ENCODE data around the gene SLC22A5. TPM values are rescaled to one million over a fixed set of nuclear protein-coding genes. Genes with fewer than 3 reads are reported as not detected.
A peak's percentile ranks its signal among the peaks of the same experiment; 100 is the strongest.

The SLC22A5 gene
- total and polyA plus RNA-seq, 2 donors from 2014 or later: 28.3 to 36.3 TPM

DNA sequence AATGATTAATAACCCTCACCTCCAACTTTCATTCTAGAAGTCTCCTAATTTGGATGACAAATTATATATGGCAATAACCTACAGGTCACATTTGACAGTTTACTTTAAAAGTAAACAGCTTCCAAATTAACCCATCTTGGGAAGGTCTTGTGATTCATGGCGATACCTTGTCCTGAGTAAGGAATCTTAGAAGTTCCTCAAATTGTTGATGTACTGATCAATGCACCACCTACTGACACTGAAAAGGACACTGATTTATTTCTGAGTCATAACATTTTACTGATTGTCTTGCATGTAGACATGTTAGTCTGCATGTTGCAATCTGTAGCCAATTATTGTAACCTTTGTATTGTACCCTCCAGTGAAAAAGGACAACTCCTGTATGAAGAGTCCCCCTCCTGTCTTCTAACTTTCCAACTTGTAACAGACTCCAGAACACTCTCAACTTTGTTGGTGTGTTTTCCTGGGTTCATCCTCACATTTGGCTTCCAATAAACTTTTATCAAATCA is 16.0 kb upstream of the SLC22A5 start:
- Histone ChIP-seq H3K4me3 (ENCODE audit: low read length in 3 of 3) (no peak overlapping the region), H3K9me3 (ENCODE audit: control insufficient read depth in 2 of 3, insufficient read depth in 1 of 3, low read length in 3 of 3) (no peaks in the 10 kb centered on the region), H3K27me3 (ENCODE audit: control insufficient read depth, insufficient read depth, low read length) (no peaks in the 10 kb centered on the region), H3K27ac (ENCODE audit: low read depth in 2 of 2, low read length in 2 of 2) (peak overlapping the region in 1 of 2 donors; percentile 11), H3K4me1 (ENCODE audit: control insufficient read depth in 2 of 3, insufficient read depth in 2 of 3, low read depth in 1 of 3, low read length in 3 of 3) (peaks cover 0 to 20% (median 12%) of the 10 kb centered on the region in 3 donors), H3K36me3 (ENCODE audit: control insufficient read depth in 2 of 3, insufficient read depth in 3 of 3, low read length in 3 of 3) (peaks cover 0 to 4% (median 3%) of the 10 kb centered on the region in 3 donors), H3K9ac (ENCODE audit: low read length in 3 of 3) (no peak overlapping the region)
- intact Hi-C loops (cut with DNase I): no loop called here
- no peak for DNase-seq
- no peak for FAIRE-seq
- TF ChIP-seq CTCF (IDR thresholded peaks at IDR 0.05; ENCODE audit: borderline replicate concordance, extremely low read depth, insufficient read depth): no peak

- Histone ChIP-seq H3K27me3 (ENCODE audit: control insufficient read depth, insufficient read depth, low read length) (no peaks in the 10 kb centered on the region), H3K9ac (ENCODE audit: low read length in 3 of 3) (no peak overlapping the region), H3K4me3 (ENCODE audit: low read length in 3 of 3) (no peak overlapping the region), H3K9me3 (ENCODE audit: control insufficient read depth in 2 of 3, insufficient read depth in 1 of 3, low read length in 3 of 3) (no peaks in the 10 kb centered on the region), H3K4me1 (ENCODE audit: control insufficient read depth in 2 of 3, insufficient read depth in 2 of 3, low read depth in 1 of 3, low read length in 3 of 3) (peaks cover 0 to 27% (median 15%) of the 10 kb centered on the region in 3 donors), H3K36me3 (ENCODE audit: control insufficient read depth in 2 of 3, insufficient read depth in 3 of 3, low read length in 3 of 3) (peaks cover 0 to under 1% (median 0%) of the 10 kb centered on the region in 3 donors), H3K27ac (ENCODE audit: low read depth in 2 of 2, low read length in 2 of 2) (peak overlapping the region in 1 of 2 donors; percentile 11)
- no peak for TF ChIP-seq CTCF (IDR thresholded peaks at IDR 0.05; ENCODE audit: borderline replicate concordance, extremely low read depth, insufficient read depth)
- no peak for FAIRE-seq
- intact Hi-C loops (cut with DNase I): no loop called here
- no peak for DNase-seq
Observed at GRCh38 chr5:132354381-132355139, 14.9 kb upstream of the SLC22A5 start.

DNA sequence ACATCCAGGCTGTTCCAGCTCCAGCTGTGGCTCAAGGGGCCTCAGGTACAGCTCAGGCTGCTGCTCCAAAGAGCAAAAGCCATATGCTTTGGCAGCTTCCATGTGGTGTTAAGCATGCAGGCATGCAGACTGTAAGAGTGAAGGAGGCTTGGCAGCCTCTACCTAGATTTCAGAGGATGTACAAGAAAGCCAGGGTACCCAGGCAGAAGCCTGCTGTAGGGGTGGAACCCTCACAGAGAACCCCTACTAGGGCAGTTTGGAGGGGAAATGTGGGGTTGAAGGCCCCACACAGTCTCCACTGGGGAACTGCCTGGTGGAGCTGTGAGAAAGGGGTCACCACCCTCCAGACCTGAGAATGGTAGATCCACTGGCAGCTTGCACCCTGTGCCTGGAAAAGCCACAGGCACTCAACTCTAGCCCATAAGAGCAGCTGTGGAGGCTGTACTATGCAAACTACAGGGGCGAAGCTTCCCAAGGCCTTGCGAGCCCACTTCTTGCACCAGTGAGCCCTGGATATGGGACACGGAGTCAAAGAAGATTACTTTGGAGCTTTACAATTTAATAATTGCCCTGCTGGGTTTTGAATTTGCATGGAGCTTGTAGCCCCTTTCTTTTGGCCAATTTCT is 14.3 kb upstream of the SLC22A5 start:
- Histone ChIP-seq H3K9ac (ENCODE audit: low read length in 3 of 3) (no peak overlapping the region), H3K36me3 (ENCODE audit: control insufficient read depth in 2 of 3, insufficient read depth in 3 of 3, low read length in 3 of 3) (no peaks in the 10 kb centered on the region), H3K27me3 (ENCODE audit: control insufficient read depth, insufficient read depth, low read length) (no peaks in the 10 kb centered on the region), H3K4me1 (ENCODE audit: control insufficient read depth in 2 of 3, insufficient read depth in 2 of 3, low read depth in 1 of 3, low read length in 3 of 3) (peaks cover 0 to 27% (median 15%) of the 10 kb centered on the region in 3 donors), H3K4me3 (ENCODE audit: low read length in 3 of 3) (no peak overlapping the region), H3K9me3 (ENCODE audit: control insufficient read depth in 2 of 3, insufficient read depth in 1 of 3, low read length in 3 of 3) (no peaks in the 10 kb centered on the region), H3K27ac (ENCODE audit: low read depth in 2 of 2, low read length in 2 of 2) (peak overlapping the region in 1 of 2 donors; percentile 44)
- no peak for FAIRE-seq
- DNase-seq: no peak
- TF ChIP-seq CTCF (IDR thresholded peaks at IDR 0.05; ENCODE audit: borderline replicate concordance, extremely low read depth, insufficient read depth): no peak
- intact Hi-C loops (cut with DNase I): no loop called here

All from kidney (tissue), 14 donors.